ENCODE results near the gene MAGI3.

DNA sequence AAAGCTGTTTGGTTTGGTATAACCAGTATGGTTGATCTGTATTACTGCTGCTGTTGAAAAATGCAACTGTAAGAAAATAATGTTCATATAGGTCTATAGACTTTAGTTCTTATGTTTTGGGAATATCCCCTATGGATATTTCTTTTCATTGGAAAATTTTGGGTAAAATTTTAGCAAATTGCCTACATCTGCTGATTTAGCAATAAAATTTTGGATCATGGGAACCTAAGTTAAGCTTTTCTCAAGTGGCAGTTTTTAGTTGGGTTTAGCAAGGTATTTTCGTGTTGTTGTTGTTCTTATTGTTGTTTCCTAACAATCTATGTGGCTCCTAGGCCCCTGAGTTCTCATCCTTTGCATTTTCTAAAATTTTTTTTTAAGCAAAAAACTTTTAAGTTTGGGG is 201.9 kb downstream of the MAGI3 start:
- TF ChIP-seq GATA3 (IDR thresholded peaks at IDR 0.05; ENCODE audit: low read depth, low read length), result no peak
- no peak for TF ChIP-seq GATA2 (IDR thresholded peaks at IDR 0.05; ENCODE audit: low read depth, low read length)
